HG02840 (cell line): ENCODE data around the gene MYO5A.
"Not testable (repeated sequence)": the region's sequence is repeated elsewhere in the genome, so short reads cannot be mapped to it uniquely, and the experiment has no call there.

Experiments
- ATAC-seq: cut with Tn5 transposase; IDR thresholded peaks from one replicate; pipeline ENCODE4 v1.9.1; 2021; ENCODE audit warnings: mild to moderate bottlenecking, moderate library complexity, moderate number of reproducible peaks; ENCODE audit not compliant: unreplicated experiment, low FRiP score

MYO5A gene

GRCh38 chr15:52301265-52301847 lies 227.3 kb downstream of the MYO5A start:
- no peak for ATAC-seq

- ATAC-seq: no peak
Observed at GRCh38 chr15:52295421-52296001, 233.2 kb downstream of the MYO5A start, which contains the start of gene MYO5C. Gene MYO5C, minus strand, starts transcription at chr15:52295804. Its CDS starts 168 bp downstream, at chr15:52295636.

GRCh38 chr15:52294881-52295420 lies 233.7 kb downstream of the MYO5A start:
- no peak for ATAC-seq

- no peak for ATAC-seq
Observed at GRCh38 chr15:52292780-52293392, 235.8 kb downstream of the MYO5A start.

GRCh38 chr15:52291204-52291603 lies 237.5 kb downstream of the MYO5A start:
- no peak for ATAC-seq

GRCh38 chr15:52290800-52291199 lies 237.9 kb downstream of the MYO5A start:
- ATAC-seq: no peak

GRCh38 chr15:52290329-52290728 lies 238.4 kb downstream of the MYO5A start:
- no peak for ATAC-seq

- ATAC-seq: no peak
Observed at GRCh38 chr15:52289629-52290081, 239.0 kb downstream of the MYO5A start.

- no peak for ATAC-seq
Observed at GRCh38 chr15:52288986-52289385, 239.7 kb downstream of the MYO5A start.

- ATAC-seq: no peak
Observed at GRCh38 chr15:52288051-52288942, 240.4 kb downstream of the MYO5A start.

GRCh38 chr15:52287114-52287513 lies 241.6 kb downstream of the MYO5A start:
- ATAC-seq: no peak

GRCh38 chr15:52285941-52286340 lies 242.7 kb downstream of the MYO5A start:
- not testable (repeated sequence) for ATAC-seq

- ATAC-seq: no peak
Observed at GRCh38 chr15:52284164-52284563, 244.5 kb downstream of the MYO5A start.

- no peak for ATAC-seq
Observed at GRCh38 chr15:52283281-52283680, 245.4 kb downstream of the MYO5A start.

- ATAC-seq: no peak
Observed at GRCh38 chr15:52282418-52282817, 246.3 kb downstream of the MYO5A start.

GRCh38 chr15:52281085-52282035 lies 247.3 kb downstream of the MYO5A start:
- ATAC-seq: no peak

GRCh38 chr15:52280326-52281084 lies 248.2 kb downstream of the MYO5A start:
- ATAC-seq: no peak

- no peak for ATAC-seq
Observed at GRCh38 chr15:52278636-52279367, 249.9 kb downstream of the MYO5A start.
